Activated naive CD4-positive, alpha-beta T cell treated with anti-CD3 and anti-CD28 coated beads, Interleukin-2, amount 50 U/mL, for 16 hours (primary cell): Measurements from ENCODE around the gene HEG1.
"Not testable (repeated sequence)": the region's sequence is repeated elsewhere in the genome, so short reads cannot be mapped to it uniquely, and the experiment has no call there.

ENCODE experiments used
- DNase-seq: peaks from one replicate; pipeline ENCODE4 v3.0.0-alpha.2; 2020

HEG1 gene

DNA sequence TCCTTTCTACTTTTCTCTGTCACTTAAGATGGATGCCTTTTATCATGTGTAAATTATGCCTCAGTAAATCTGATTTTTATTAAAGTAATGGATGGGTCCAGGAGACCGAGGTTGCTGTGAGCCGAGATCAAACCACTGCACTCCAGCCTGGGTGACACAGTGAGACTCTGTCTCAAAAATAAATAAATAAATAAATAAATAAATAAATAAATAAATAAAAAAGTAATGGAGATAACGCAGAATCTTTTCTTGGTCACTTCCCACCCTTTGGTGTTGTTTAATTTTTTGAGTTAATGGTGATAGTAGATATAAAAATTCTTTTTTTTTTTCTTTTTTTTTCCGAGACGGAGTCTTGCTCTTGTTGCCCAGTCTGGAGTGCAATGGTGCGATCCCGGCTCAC, 77.2 kb downstream of the HEG1 start:
- no peak for DNase-seq

DNA sequence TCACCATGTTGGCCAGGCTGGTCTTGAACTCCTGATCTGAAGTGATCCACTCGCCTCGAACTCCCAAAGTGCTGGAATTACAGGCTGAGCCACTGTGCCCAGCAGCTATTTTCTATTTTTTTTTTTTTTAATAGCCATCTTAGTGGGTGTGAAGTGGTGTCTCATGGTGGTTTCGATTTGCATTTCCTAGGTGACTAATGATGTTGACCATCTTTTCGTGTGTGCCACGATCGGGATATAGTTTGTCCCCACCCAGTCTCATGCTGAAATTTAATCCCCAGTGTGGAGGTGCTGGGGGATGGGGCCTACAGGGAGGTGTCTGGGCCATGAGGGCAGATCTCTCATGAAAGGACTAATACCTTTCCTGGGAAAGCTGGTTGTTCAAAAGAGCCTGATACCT, 79.4 kb downstream of the HEG1 start:
- no peak for DNase-seq

DNA sequence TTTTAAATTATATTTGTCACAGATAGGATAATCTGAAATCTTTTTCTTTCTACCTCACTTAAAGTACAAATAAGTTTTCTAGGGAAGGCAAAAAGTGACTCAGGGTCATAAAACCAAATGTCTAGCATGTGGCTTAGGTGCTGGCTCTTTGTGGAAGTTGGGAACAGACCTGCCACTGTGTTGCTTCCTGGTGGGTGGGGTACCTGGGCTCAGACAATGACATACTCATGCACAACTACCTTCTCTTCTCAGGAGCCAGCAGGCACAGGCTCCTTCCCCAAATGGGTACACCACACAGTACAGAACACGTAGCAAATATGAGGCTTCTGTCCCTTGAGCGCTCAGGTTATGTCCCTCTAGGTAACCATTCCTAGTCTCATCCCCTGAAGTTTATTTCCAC, 81.1 kb downstream of the HEG1 start:
- no peak for DNase-seq

DNA sequence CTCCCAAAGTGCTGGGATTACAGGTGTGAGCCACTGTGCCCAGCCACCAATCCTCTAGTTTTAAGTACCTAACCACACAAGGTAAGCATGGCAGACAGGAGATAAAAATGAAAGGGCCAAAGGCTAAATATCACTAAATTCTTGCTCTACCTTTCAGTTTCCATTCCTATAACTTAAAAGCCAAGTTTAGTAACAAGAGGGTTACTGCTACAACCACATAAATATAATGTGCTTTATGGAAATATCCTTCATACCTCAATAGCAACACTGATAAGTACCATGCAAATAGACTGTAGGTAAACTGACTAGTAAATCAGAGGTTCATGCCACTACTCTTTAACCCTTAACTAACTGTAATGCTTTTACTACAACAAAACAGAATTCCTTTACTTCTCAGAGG, 82.5 kb downstream of the HEG1 start:
- DNase-seq = no peak

DNA sequence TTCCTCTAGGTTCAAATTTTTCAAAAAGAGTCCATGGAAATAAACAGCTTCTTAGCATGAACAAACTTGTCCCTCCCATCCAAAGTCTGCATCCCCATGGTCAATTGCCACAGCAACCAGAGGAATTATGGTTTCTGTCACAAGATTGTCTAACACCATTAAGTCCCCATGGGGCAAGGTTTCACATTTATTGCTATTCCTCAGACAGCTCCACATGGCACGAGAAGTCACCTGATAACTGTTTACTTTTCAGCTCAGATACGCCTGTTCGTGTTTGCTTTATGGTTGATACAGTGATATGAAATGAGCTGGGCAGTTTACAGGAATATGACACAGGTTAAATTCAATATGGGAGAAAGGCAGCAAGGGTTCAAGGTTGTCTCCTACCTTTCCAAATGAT, 83.3 kb downstream of the HEG1 start:
- DNase-seq = no peak

DNA sequence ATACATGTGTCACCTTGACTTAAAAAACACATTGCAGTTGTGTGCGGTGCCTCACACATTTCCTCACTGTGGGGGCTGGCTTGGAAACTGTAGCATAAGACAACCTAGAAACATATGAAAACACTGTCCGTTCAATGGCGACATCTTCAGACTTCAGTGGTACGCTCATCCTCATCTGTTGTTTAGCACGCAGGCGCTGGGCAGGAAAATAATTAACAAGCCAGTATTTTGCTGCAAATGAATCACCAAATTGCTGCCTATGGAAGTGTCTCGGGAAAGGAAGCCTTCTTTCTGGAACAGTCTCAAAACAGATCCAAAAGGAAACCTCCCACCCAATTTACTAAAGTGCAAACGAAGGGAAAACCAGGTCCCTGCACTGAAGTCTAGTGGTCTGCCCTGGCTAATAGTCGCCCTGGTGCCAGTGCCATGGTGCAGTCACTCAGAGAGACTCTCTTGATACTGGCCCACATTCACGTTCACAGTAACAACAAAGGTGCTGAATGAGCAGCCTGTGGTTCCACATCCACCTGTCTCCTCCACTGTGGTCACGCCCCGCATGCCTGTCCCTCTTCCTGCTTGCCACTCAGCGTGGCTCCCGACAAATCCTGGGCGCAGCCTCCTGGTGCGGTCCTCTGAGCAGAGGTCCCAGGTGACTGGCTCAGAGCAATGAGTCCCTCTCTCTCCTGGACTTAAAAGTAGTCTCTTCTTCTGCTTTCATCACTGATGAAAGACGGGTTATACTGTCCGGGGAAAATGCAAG, 85.7 kb downstream of the HEG1 start:
- no peak for DNase-seq

DNA sequence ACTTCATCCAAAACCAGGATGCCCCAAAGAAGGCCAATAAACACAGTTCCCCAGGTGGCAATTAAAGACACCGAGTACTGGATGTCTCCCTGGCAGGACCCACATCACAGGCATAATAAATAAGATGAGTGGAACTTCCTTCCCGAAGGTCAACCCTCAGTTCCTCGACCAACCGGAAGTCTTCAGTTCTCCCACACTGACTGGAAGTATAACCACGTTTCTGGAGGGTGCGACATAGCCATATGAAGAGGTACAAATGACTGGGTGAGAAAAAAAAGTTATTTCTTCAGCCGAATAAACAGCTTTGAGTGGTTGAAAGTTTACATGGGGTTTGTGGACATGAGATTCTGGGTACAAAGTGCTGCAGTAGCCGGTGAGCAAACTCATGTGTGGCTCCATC, 86.6 kb downstream of the HEG1 start:
- DNase-seq = no peak

DNA sequence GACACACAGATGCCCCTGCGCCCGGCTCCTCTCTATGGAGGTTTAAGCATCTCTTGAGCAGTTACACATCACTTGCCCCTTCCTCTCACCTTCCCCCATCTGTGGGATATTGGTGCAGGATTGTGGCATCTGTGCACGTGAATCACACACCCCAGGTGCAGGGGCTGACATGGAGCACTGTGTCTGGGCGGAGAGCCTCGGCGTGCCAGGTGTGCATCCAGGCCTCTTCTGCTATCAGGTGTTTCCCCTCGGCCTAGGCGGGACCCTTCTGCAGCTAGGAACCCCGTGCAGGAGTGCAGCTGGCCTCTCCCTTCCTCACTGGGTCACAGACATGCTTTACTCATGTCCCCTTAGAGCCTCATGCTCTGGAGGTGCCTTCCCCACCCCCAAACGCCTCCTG, 87.8 kb downstream of the HEG1 start:
- DNase-seq = no peak

DNA sequence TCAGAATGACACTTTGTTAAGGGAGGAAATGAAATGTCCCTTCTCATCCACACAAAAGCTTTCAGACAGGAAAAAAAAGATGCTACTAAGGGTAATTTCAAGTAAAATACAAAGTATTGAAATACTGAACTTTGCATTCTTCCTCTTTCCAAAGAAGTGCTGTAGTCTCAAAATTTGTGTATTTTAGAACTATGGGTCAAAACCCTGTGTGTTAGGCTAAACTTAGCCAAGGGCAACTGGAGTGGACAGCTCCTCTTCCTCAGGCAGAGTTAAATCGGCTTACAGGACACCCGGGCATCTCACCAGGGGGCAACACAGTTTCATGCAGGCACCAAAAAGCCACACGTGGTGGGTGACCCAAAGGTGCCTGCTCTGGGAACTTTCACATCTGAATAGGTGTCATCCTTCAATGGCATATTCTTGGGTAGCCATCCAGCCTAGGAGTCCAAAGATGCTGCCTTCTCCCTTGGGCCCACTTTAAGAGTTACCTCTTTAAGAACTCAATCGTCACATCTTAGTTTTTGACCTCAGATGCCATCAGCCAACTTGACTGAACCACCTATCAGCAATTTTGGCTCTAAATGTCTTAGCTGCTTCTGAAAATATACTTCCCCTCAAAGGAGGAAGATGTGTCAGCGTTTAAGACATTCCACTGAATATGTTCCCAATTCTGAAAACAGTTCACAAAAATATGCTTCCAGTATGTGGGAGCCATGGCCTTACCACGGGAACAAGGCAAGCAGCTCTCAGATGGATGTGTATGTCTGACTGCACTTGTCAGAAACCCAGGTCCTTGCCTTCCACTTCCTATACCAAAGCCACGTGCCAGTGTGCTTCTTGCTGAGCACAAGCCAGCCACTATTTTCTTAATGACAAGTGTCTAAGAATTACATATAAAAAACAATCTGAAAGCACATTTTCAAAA, 89.0 kb downstream of the HEG1 start:
- DNase-seq = no peak

DNA sequence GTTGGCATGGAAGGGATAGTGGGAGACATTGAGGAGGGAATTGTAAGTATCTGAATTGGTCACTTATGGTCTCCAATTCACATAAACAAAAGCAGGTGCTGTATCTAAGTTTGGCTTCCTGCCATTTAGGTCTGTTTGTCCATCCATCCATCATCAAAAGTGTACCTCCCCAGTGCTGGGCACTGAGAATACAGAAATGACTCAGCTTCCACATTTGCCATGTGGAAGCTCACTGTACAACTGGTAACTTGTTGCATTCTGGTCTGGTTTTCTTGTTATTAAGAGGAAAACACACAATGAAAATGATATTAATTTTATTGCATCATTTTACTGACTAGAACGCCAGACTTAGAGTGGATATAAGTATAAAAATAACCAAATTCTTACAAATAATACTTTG, 90.4 kb downstream of the HEG1 start:
- no peak for DNase-seq

DNA sequence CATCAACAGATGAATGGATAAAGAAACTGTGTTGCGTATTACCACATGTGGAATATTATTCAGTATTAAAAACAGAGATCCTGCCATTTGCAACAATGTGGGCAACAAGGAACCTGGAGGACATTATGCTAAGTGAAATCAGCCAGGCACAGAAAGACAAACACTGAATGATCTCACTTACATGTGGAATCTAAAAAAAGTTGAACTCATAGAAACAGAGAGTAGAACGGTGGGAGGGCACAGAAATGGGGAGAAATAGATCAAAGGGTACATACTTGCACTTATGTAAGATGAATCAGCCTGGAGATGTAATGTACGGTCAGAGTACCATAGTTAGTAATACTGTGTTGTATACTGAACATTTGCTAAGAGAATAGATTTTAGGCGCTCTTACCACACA, 91.4 kb downstream of the HEG1 start:
- no peak for DNase-seq

DNA sequence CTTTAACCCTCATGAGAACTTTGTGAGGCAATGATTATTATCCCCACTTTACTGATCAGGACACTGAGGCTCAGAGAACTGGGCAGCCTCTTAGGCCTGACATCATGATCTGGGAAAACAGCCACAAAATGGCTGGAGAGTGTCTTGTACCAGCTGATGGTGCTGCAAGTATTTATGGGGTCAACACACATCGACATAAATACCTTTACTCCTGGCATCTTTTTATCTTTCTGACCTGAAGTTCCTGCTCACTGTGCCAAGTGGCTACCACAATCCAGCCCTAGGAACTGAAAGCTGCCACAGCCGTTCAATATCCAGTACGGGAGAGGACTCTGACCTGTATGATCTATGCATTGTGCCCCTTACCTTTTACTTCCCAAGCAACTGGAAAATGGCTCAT, 92.0 kb downstream of the HEG1 start:
- DNase-seq = no peak

DNA sequence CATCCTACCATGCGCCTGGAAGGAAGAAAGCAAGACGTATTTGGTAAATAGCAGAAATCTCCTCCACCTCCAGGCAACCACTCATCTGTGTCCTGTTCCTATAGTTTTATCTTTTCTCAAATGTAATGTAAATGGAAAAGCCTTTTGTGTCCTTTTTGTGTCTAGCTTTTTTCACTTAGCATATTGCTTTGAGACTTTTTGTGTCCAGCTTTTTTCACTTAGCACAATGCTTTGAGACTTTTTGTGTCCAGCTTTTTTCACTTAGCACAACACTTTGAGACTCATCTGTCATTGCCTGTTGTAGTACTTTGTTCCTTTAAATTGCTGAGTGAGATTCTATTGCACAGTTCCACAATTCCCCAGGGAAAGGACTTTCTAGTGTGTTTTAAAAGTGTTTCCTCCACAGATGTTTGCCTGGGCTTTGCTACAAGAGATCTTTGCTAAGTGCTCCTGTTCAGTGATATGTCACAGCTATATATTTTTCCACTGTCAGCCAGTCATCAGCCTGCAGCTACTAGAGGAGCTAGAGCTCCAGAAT, 93.3 kb downstream of the HEG1 start:
- no peak for DNase-seq

DNA sequence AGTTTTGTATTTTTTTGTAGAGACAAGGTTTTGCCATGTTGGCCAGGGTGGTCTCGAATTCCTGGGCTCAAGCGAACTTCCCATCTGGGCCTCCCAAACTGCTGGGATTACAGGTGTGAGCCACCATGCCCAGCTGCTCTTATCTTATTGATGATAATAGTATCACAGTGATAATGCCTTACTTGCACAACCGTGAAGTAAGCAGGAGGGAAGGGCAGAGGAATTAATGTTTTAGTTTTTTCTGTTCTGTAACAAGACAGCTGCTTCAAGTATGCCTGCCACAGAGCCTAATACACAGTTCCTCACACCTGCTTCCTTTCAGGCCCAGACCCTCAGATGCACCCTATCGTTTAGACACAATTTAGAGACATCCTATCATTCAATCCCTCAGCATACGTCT, 95.1 kb downstream of the HEG1 start:
- DNase-seq = no peak

DNA sequence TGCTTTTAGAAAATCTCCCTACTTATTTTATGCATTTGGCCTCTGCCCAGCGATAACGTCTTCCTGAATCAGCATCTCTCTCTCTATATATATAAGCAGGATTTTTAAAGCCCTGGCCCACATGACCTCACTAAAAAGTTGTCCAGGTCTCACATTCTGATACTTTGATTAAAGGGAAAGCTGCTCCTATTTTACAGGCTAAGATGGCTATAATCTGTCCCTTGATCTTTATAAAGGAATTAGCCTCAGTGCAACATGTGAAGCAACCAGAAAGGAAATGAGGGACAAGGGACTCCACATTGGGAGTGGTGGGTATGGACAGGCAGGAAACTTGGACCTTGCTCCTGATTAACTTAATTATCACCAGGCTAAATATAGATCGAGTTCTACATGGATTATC, 95.7 kb downstream of the HEG1 start:
- no peak for DNase-seq

DNA sequence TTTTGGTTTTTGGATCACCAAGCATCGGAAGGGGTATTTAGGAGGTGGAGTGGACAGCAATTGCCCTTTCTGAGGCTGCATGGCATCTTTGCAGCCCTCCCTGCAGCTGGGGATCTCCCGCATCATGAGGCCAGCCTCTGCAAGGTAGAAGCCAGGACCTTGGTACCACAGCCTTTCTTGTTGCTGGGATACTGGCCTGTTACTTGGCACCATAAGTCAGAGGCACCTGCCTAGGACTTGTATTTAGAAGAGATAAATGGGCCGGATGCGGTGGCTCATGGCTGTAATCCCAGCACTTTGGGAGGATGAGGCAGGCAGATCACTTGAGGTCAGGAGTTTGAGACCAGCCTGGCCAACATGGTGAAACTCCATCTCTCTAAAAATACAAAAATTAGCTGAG, 97.8 kb downstream of the HEG1 start:
- DNase-seq = not testable (repeated sequence)

DNA sequence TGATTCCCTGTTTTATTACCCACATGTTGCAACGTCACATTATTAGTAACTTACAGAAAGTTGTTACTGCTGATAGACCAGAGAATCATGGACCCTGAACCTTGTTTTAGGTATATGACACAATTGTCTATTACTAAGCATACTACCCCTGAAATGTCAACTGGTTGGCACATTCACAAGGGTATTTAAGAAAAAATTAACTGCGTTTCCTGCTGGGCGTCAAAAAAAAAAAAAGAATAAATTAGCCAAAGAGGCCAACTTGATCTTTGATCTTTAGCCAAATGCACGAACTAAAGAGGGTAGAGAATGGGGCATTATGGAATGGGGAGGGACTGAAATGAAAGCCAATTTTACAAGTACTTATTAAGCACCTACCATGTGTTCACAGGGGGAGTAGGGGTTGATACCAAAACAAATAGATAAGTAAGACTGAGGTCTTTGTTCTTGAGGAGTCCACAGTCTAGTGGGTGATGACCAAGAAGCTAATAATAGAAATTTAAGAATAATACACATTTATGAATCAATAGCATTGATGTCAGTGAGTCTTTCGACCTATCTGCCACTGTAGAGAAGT, 103.4 kb downstream of the HEG1 start:
- DNase-seq = no peak

DNA sequence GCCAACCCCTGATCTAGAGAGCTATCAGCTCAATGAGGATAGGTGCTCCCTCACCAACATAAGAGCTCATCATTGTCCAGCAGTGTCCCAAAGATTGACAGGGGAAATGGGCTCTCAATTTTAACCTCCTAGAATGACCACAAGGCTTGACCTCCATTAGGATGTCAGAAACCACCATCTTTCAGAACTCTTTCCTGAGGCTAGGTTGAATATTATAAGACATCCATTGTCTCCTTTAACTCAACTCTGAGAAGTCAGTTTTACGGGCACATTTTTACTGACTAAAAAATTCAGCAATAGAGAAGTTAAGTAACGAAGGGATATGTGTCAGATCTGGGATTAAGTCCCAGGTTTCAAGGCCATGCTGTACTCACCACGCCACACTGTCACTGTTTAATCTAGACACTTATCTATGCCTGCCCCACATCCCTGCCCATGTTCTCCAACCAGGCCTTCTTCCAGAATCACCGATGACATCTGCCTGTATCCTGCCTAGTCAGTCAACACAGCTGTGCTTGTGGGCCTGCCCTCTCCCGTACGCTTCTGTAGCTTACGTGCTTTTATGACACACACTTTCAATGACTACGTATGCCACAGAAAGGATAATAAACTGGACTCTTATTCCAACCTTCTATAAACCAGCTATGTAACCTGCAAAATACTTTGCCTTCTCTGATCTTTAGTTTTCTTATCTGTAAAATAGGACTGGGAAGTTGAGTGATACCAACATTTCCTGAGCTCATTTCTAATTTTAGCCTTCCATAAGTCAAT, 104.1 kb downstream of the HEG1 start:
- no peak for DNase-seq

DNA sequence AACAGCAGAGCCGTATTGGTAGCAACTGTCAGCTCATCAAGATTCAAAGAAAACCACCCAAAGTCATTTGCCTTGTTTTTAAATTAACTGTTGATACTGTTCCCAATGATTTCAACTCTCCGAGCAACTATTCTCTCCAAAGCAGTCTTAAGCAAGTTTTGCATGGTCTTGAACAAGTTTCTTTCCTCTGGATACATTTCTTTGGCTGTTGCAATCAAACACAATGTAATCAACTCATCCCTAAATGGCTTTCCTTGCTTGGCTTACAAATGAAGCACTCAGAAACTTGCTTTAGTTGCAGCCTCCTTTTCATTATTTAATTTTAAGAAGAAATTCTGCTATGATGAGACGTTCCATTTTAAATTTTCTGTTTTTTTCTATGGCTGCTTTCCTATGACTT, 105.8 kb downstream of the HEG1 start:
- no peak for DNase-seq

DNA sequence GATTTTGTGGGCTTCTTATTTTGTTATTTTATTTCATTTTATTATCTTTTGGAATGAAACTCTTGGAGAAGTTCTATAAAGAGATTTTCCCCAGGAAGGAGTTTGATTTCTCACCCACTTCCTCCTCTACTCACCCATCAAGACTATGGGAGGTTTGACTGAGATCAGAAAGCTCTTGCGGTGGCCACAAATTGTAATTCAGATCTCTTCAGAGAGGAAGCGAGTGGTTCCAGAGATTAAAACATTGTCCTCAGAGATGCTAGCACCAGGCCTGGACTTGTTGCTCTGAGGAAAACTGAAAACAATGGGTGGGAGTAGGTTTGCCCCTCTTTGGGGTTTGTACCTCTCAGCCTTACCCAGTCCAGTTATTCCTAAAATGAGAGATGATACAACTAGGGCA, 113.2 kb downstream of the HEG1 start:
- DNase-seq = no peak

DNA sequence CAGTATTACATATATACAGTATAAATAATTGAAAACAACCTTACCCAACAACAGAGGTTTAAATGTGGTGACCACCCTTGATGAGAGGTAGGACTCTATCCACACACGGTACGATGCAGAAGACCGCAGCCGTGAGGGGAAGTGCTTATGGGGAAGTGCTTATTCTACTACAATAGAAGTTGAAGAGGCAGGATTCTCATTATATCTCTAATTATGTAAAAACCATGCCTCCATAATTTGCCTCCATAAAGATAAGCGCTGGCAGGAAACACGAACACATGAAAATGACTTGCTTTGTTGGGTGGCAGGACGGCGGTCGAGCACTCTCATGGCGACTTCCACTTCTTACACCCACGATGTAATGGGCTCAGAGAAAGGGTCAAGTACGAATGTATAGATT, 114.0 kb downstream of the HEG1 start:
- no peak for DNase-seq

DNA sequence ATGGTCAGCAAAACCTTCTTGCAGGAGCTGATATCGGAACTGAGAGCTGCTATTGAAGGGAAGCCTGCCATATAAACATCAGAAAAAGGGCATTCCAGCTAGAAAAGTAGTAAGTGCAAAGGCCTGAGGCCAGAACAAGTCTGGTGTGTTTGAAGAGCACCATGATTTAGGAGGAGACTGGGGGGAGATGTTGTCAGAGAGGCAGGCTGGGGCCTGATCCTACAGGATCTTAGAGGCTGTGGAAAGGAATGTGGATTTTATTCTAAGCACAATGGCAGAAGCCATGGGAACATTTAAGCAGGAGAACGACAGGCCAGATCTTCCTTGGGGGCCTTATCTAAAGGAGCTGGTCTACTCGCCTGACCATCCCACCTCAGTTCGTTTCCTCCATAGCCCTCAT, 116.1 kb downstream of the HEG1 start:
- DNase-seq = no peak

DNA sequence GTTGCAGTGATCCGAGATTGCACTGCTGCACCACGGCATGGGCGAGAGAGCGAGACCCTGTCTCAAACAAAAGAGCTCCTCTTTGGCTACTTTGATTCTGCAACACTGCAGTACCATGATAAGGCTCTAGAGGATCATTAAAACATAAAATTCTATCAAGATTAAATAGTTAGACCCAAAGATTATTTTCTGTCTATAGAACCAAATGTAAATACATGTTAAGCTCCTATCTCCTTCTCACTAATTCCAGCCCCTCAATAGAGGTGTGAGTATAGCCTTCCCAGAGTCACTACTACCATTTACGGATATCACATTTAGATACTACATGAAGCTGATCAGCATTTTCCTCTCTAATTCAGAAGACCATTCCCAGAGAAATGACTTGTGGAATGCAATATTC, 116.9 kb downstream of the HEG1 start:
- DNase-seq = no peak
